Activated T-helper 2 cell treated with anti-CD3 and anti-CD28 coated beads, Interferon-gamma antibody, Interleukin-2, Interleukin-4, amounts not matched to agents 10 μg/mL and 5 μg/mL and 100 μg/mL, durations not matched to agents 14 hours and 24 hours and 36 hours (primary cell): Measurements from ENCODE around the gene MAGEH1. TPM values are rescaled to one million over a fixed set of nuclear protein-coding genes. Genes with fewer than 3 reads are reported as not detected.
A peak's percentile ranks its signal among the peaks of the same experiment; 100 is the strongest.
"Not testable (repeated sequence)": the region's sequence is repeated elsewhere in the genome, so short reads cannot be mapped to it uniquely, and the experiment has no call there.

Experiments
- DNase-seq: peaks from one replicate; pipeline ENCODE4 v3.0.0; 2021; ENCODE audit warnings: low spot score
- H3K27ac Mint-ChIP-seq: one replicate; pipeline ENCODE4 v1.8.0; 2021; ENCODE audit warnings: mixed read lengths
- H3K27me3 Mint-ChIP-seq: one replicate; pipeline ENCODE4 v1.8.0; 2021; ENCODE audit warnings: low read depth, mixed read lengths
- H3K36me3 Mint-ChIP-seq: one replicate; pipeline ENCODE4 v1.8.0; 2021; ENCODE audit warnings: low read depth, mixed read lengths
- H3K4me1 Mint-ChIP-seq: one replicate; pipeline ENCODE4 v1.8.0; 2021; ENCODE audit warnings: low read depth, mixed read lengths
- H3K4me3 Mint-ChIP-seq: one replicate; pipeline ENCODE4 v1.8.0; 2021; ENCODE audit warnings: low read depth, mild to moderate bottlenecking, moderate library complexity, mixed read lengths
- H3K9me3 Mint-ChIP-seq: one replicate; pipeline ENCODE4 v1.8.0; 2021; ENCODE audit warnings: mixed read lengths
- intact Hi-C: fragments of 100-400 bp; cut with micrococcal nuclease; formaldehyde crosslinking; loops from one replicate; pipeline ENCODE4 v1.15.1; 2023
- total RNA-seq: library from RNA; stranded (reverse); gene quantifications from 2 replicates; pipeline ENCODE4 v1.2.3, GENCODE V29; 2022

MAGEH1 gene
- total RNA-seq, 1 donor from 2014 or later = 23.2 TPM

GRCh38 chrX:55479956-55480355 is 28.0 kb downstream of the MAGEH1 start:
- DNase-seq, intact Hi-C loops, H3K4me3 Mint-ChIP-seq, H3K9me3 Mint-ChIP-seq, H3K27me3 Mint-ChIP-seq, H3K4me1 Mint-ChIP-seq, H3K27ac Mint-ChIP-seq, H3K36me3 Mint-ChIP-seq: not testable (repeated sequence)

DNA sequence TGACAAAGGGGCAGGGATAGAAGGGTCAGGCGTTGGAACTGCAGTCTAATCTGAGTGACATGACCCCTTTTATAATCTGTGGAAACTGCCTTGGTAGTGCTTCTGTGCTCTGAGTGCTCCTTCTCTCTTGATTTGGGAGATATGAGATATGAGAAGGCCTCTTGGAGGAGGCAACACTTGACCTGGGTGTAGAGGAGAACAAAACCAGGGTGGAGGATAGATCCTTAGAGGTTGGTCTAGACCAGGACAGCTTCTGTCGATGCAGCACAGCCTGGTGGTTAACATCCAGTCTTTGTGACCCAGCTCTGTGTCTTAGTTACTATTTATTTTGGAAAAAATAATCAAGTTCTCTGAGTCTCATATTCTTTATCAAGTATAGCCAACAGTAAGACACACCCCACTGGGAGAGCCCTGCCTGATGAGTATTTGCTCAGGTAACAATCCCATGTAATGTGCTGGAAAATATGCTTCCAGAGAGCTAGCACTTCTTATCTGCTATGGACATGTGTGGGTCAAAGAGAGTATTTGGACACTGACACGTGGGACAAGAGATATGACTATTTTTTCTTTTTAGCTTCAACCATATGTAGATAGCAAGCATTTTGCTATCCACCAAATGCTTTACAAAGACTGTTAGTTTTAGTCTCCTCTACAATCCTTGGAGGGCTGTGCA is 28.6 kb downstream of the MAGEH1 start:
- no peaks in the 10 kb centered on the region for H3K27me3 Mint-ChIP-seq
- H3K9me3 Mint-ChIP-seq = no peaks in the 10 kb centered on the region
- no peak overlapping the region for H3K4me3 Mint-ChIP-seq
- intact Hi-C loops = no loop called here
- no peaks in the 10 kb centered on the region for H3K4me1 Mint-ChIP-seq
- DNase-seq = no peak
- no peak overlapping the region for H3K27ac Mint-ChIP-seq
- H3K36me3 Mint-ChIP-seq = no peaks in the 10 kb centered on the region

GRCh38 chrX:55484948-55485347 is 33.0 kb downstream of the MAGEH1 start:
- H3K36me3 Mint-ChIP-seq = peaks cover 5% of the 10 kb centered on the region
- H3K27ac Mint-ChIP-seq = no peak overlapping the region
- intact Hi-C loops = no loop called here
- DNase-seq = no peak
- H3K27me3 Mint-ChIP-seq = no peaks in the 10 kb centered on the region
- no peak overlapping the region for H3K4me3 Mint-ChIP-seq
- H3K9me3 Mint-ChIP-seq = no peaks in the 10 kb centered on the region
- H3K4me1 Mint-ChIP-seq = peaks cover 7% of the 10 kb centered on the region

- Mint-ChIP-seq H3K27me3 (no peaks in the 10 kb centered on the region), H3K9me3 (no peaks in the 10 kb centered on the region), H3K27ac (no peak overlapping the region), H3K4me3 (no peak overlapping the region), H3K36me3 (peaks cover 5% of the 10 kb centered on the region), H3K4me1 (peaks cover 9% of the 10 kb centered on the region)
- no peak for DNase-seq
- intact Hi-C loops = no loop called here
These were observed 34.8 kb downstream of the MAGEH1 start for GRCh38 chrX:55486736-55487135.

DNA sequence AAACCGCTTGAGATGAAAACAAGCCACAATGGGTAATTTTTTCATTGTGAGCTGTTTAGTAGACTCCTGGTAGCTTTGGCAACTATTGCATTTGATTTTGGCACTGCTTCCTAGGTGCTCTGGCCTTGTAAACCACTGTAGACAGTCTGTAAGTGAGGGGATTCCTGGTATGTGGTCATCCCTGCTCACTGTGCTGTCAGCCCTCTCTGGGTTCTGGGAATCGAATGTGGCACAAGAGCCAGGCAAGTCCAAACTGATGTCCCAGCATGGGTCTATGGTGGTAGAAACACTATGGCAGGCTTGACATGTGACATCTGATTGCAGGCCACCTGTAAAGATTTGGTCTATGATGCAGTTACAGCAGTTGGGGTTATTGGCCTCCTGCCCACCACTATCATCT is 35.2 kb downstream of the MAGEH1 start:
- Mint-ChIP-seq H3K36me3 (peaks cover 5% of the 10 kb centered on the region), H3K27ac (peak overlapping the region; percentile 12), H3K27me3 (no peaks in the 10 kb centered on the region), H3K9me3 (no peaks in the 10 kb centered on the region), H3K4me1 (peaks cover 9% of the 10 kb centered on the region), H3K4me3 (no peak overlapping the region)
- intact Hi-C loops = no loop called here
- DNase-seq = no peak

GRCh38 chrX:55488006-55488592 is 36.2 kb downstream of the MAGEH1 start:
- peak overlapping the region; percentile 72 for H3K4me3 Mint-ChIP-seq
- H3K9me3 Mint-ChIP-seq = no peaks in the 10 kb centered on the region
- H3K27ac Mint-ChIP-seq = peak overlapping the region; percentile 75
- no peaks in the 10 kb centered on the region for H3K27me3 Mint-ChIP-seq
- H3K4me1 Mint-ChIP-seq = peaks cover 9% of the 10 kb centered on the region
- intact Hi-C loops = no loop called here
- no peak for DNase-seq
- peaks cover 5% of the 10 kb centered on the region for H3K36me3 Mint-ChIP-seq

DNA sequence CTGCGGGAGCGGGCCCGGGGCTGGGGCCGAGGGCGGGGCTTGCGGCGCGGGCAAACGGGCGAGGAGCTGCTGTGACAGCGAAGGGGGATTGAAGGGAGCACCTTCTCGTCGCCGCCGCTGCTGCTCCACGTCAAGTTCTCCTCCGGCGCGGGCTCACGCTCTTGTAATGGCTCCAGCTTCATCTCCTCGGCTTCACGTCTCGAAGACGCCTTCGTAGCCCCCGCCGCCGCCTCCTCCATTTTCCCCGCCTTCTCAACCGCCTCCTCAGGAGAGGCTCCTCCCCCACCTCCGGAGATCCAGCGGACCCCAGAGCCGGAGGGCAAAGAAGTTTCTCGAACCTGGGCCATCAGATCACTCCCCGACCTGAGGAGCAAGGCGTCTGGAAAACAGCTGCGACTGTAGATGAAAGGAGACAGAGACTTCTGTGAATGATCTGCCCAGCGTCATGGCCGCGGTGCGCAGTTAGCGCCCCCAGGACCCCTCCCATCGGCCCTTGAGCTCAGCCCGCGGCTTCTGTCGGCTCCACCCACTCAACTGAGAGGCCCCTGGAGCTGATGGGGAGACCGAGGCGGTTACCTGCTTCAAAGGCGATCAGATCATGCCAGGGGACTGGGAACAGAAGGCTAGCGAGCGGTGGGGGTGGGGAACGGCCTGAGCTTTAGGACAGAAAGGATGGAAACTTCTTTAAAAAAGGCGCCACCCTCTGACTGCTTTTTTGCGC is 36.8 kb downstream of the MAGEH1 start:
- Mint-ChIP-seq H3K27ac (peak overlapping the region; percentile 97), H3K4me3 (peak overlapping the region; percentile 95), H3K9me3 (no peaks in the 10 kb centered on the region), H3K27me3 (no peaks in the 10 kb centered on the region), H3K4me1 (peaks cover 9% of the 10 kb centered on the region), H3K36me3 (peaks cover 5% of the 10 kb centered on the region)
- peak; percentile 57 for DNase-seq
- intact Hi-C loops = no loop called here

DNA sequence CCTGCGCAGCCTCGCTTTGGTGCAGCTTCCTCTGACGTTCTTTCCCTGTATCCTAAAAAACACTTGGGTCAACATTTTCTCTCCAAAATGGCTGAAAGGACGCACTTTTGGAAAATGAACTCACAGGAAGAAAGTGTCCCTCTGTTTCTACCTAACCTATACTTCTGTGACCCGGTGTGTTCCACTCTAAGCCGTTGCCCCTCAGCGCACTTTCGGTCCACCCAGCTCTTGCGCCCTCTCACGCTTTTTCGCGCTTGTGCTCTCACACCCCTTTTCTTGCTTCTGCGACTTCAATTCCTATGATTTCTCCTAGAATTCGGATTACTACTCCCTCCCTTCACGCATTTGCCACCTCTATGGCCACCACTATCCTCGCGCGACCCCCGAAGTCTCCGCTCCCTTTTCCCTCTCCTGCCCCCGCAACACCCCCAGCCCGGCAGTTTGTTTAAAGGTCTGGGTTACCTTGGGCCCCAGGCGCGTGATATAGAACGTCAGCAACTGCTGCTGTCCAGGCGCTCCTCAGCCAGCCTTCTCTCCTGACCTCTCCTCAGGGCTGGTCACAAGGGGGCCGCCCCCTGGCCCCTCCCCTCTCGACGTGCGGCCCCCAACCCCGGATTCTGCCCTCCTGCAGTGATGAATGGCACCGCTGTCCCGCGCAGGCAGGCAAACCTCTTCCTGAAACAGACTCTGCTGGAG is 37.5 kb downstream of the MAGEH1 start, which contains the start of gene USP51:
USP51 (minus strand) TSS at position 535 of the 696 bp plus-strand sequence. CDS start 909 bp downstream, outside the sequence.
- H3K4me3 Mint-ChIP-seq = peak within 1 kb of the TSS; percentile 95
- H3K9me3 Mint-ChIP-seq = no peaks in the 10 kb centered on the region
- intact Hi-C loops = no loop called here
- DNase-seq = no peak
- peaks cover 9% of the 10 kb centered on the region for H3K4me1 Mint-ChIP-seq
- H3K27ac Mint-ChIP-seq = peak within 1 kb of the TSS; percentile 97
- H3K27me3 Mint-ChIP-seq = no peaks in the 10 kb centered on the region
- H3K36me3 Mint-ChIP-seq = peaks cover 5% of the 10 kb centered on the region

DNA sequence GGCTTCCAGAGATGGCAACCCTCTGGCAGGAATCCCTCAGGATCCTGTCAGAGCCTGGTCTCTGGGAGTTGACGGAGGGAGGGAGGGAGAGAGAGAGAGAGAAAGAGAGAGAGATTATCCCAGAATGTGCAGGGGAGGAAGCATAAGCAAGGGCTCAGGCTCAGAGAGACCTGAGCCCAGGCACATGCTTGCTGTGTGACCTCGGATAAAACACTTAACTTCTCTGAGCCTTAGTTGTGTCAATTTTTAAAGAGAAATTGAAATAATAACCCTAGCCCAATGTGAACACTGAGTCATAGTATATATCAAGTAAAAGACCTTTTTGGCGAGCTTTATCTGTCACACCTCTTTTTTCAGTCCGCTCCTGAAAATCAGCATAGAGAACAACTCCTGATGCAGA is 38.2 kb downstream of the MAGEH1 start:
- Mint-ChIP-seq H3K36me3 (peaks cover 5% of the 10 kb centered on the region), H3K9me3 (no peaks in the 10 kb centered on the region), H3K27ac (peak overlapping the region; percentile 97), H3K4me3 (peak overlapping the region; percentile 95), H3K27me3 (no peaks in the 10 kb centered on the region), H3K4me1 (peaks cover 9% of the 10 kb centered on the region)
- DNase-seq = no peak
- intact Hi-C loops = no loop called here

GRCh38 chrX:55490974-55491373 is 39.0 kb downstream of the MAGEH1 start:
- H3K4me3 Mint-ChIP-seq = no peak overlapping the region
- H3K4me1 Mint-ChIP-seq = peaks cover 9% of the 10 kb centered on the region
- no peak overlapping the region for H3K27ac Mint-ChIP-seq
- no peak for DNase-seq
- intact Hi-C loops = no loop called here
- peaks cover 5% of the 10 kb centered on the region for H3K36me3 Mint-ChIP-seq
- H3K27me3 Mint-ChIP-seq = no peaks in the 10 kb centered on the region
- no peaks in the 10 kb centered on the region for H3K9me3 Mint-ChIP-seq
